ENCODE results near the gene NHERF1.

The NHERF1 gene

DNA sequence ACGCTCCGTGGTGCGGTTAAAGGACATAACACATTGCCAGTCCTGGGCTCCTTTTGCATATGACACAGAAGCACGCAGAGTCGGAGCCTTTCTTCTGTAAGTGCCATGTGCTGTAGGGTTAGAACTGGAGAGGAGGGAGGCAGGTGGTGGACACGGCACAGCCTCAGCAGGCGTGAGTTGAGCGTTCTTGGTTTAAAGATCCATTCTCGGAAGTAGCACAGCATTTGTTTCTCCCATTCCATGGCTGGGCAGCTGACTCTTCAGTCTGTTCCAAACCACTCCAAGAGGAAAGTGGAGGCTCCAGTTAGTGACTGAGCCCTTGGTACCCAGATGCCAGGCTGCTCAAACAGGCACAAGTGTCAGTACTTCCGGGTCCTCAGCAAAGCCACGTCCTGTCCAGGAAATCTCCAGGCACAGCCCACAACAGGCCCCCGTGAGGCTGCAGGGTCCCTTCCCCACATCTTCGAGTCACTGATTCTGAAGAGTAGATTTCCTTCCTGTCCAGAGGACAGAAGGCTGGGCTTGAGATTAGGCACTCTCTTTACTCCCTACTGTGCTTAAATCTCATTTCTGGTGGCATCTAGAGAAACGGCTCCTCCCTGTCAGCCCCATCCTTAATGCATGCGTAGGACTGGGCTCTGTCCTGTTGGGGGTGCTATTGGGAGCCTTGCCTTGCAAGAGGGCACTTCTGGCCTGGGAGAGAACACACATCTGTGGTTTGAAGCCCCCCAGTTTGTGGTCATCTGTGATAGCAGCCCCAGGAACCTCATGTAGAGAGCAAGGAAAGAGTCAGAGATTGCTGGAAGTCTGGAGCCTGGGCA, 67.3 kb downstream of the NHERF1 start:
- TF ChIP-seq POLR2AphosphoS5 (IDR thresholded peaks at IDR 0.05; ENCODE audit: low read depth, low read length) (no peak), FOXP2 (optimal IDR thresholded peaks at IDR 0.05; ENCODE audit: borderline replicate concordance, extremely low read depth, extremely low read length, insufficient read depth) (no peak), REST (IDR thresholded peaks at IDR 0.05; ENCODE audit: insufficient read depth in 1 of 2, low read depth in 2 of 2, low read length in 2 of 2) (no peak), SIN3A (IDR thresholded peaks at IDR 0.05; ENCODE audit: borderline replicate concordance, insufficient read depth, low read length) (no peak), TAF1 (IDR thresholded peaks at IDR 0.05; ENCODE audit: borderline replicate concordance, insufficient read depth, low read length) (no peak)

DNA sequence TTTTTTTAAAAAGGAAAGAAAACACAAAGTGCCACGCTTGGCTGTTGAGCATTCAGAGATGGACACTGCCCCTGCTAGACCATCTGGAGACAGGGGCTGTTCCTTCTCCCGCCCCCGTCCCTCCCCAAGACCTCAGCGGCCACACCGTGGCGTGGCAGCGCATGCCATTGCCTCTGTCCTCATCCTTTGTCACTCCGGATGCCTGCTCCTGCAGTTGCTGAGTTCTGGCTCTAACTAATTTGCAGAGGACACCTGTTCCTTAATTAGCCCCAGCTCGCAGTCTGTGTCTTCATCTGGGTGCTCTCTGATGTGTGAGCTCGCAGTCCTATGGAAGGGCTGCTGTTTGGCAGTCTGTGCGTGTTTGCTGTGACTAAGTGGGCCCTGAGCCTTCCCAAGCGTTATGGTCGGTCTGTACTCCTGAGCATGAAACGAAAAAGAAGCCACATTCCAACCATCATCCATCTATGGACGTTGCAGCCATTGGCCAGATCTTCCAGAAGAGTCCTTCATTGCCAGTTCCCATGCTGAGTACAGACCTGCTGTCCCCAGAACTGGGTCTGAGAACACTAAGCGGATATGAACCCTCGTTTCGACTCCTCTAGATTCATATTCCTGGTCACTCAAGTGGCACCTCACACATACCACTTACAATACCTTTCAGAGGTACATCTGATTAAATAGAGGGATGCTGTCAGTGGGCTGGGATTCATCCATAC, 68.6 kb downstream of the NHERF1 start:
- no peak for TF ChIP-seq FOXP2 (optimal IDR thresholded peaks at IDR 0.05; ENCODE audit: borderline replicate concordance, extremely low read depth, extremely low read length, insufficient read depth)
- TF ChIP-seq POLR2AphosphoS5 (IDR thresholded peaks at IDR 0.05; ENCODE audit: low read depth, low read length): no peak

- TF ChIP-seq FOXP2 (optimal IDR thresholded peaks at IDR 0.05; ENCODE audit: borderline replicate concordance, extremely low read depth, extremely low read length, insufficient read depth) (no peak), REST (IDR thresholded peaks at IDR 0.05; ENCODE audit: insufficient read depth in 1 of 2, low read depth in 2 of 2, low read length in 2 of 2) (no peak), TAF1 (IDR thresholded peaks at IDR 0.05; ENCODE audit: borderline replicate concordance, insufficient read depth, low read length) (no peak), POLR2AphosphoS5 (IDR thresholded peaks at IDR 0.05; ENCODE audit: low read depth, low read length) (no peak), SIN3A (IDR thresholded peaks at IDR 0.05; ENCODE audit: borderline replicate concordance, insufficient read depth, low read length) (no peak)
These were observed 70.0 kb downstream of the NHERF1 start for GRCh38 chr17:74818291-74818938.
